ENCODE data around the gene ZBTB7A.

The ZBTB7A gene

DNA sequence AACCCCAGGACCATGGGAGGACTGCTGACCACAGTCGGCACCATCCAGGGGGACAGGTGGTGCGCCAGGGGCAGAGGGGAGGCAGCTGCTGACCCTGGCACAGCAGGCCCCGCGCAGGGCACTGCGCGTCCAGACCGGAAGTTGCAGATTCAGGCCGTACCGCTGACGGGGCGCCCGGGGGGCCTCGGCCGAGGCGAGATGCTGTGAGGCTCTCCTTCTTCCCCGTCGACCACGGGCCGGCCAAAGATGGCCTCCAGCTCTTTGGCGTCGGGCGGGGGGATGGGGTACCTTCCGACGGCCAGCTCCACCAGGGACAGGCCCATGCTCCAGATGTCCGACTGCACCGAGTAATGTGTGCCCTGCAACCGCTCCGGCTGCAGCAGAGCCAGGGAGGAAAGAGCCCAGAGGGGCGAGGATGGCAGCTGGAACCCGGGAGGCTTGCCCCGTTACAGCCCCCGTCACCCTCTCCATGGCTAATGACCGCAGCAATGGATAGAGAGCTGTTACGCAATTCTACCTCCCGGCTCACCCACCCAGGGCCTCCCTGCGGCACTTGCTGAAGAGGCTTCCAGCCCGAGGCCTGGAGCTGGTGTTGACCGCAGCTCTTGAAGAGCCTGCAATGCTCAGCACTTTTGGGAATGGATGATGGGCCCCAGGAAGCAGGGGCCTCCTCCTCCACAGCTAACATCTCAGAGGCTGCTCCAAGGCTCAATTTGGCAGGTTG lies 32.5 kb upstream of the ZBTB7A start:
- no peaks in the 10 kb centered on the region for H3K79me2 ChIP-seq (ENCODE audit: insufficient read depth, low read depth)
- no peak overlapping the region for H3K4me3 ChIP-seq (IDR thresholded peaks at IDR 0.05; ENCODE audit: insufficient read depth, low read depth, low read length)
- H4K20me1 ChIP-seq (ENCODE audit: insufficient read depth), result no peaks in the 10 kb centered on the region
- H3K36me3 ChIP-seq (ENCODE audit: insufficient read depth), result no peaks in the 10 kb centered on the region
- no peak overlapping the region for H2AFZ ChIP-seq (ENCODE audit: low read depth)
- H3K4me1 ChIP-seq (ENCODE audit: low read depth, poor library complexity, severe bottlenecking), result no peaks in the 10 kb centered on the region
- H3K27me3 ChIP-seq (ENCODE audit: insufficient read depth, low read depth), result no peaks in the 10 kb centered on the region
- no peak for TF ChIP-seq CTCF (conservative IDR thresholded peaks at IDR 0.05; ENCODE audit: low read depth, low read length)
- no peak overlapping the region for H3K9ac ChIP-seq
- no peak overlapping the region for H3K27ac ChIP-seq
- no peak overlapping the region for H3K4me2 ChIP-seq

- Histone ChIP-seq H3K79me2 (ENCODE audit: insufficient read depth, low read depth) (no peaks in the 10 kb centered on the region), H3K27ac (no peak overlapping the region), H3K4me2 (no peak overlapping the region), H3K36me3 (ENCODE audit: insufficient read depth) (no peaks in the 10 kb centered on the region), H2AFZ (ENCODE audit: low read depth) (no peak overlapping the region), H3K4me3 (IDR thresholded peaks at IDR 0.05; ENCODE audit: insufficient read depth, low read depth, low read length) (no peak overlapping the region), H3K4me1 (ENCODE audit: low read depth, poor library complexity, severe bottlenecking) (no peaks in the 10 kb centered on the region), H3K9ac (no peak overlapping the region), H3K27me3 (ENCODE audit: insufficient read depth, low read depth) (no peaks in the 10 kb centered on the region), H4K20me1 (ENCODE audit: insufficient read depth) (no peaks in the 10 kb centered on the region)
- TF ChIP-seq CTCF (conservative IDR thresholded peaks at IDR 0.05; ENCODE audit: low read depth, low read length), result no peak
Measured at GRCh38 chr19:4098493-4098892, 31.8 kb upstream of the ZBTB7A start.

DNA sequence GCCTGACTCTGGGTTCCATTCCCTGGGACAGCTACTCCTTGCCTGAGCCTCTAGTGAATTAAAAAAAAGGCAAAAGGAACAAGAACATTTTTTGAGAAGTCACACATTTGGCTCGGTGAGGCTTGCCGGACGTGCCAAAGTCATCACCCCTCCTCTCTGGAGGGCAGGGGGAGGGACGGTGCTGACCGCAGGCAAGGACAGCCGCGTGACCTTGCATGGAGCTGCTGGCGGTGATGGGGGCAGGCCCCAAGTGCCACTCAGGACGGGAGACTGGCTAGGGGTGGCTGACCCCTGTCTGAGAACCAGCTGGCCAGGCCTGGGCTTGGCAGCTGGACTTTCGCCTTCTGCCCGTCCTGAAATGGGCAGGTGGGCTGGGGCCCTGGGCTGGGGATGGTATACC lies 30.8 kb upstream of the ZBTB7A start:
- Histone ChIP-seq H3K4me1 (ENCODE audit: low read depth, poor library complexity, severe bottlenecking) (no peaks in the 10 kb centered on the region), H3K27ac (no peak overlapping the region), H2AFZ (ENCODE audit: low read depth) (no peak overlapping the region), H3K9ac (no peak overlapping the region), H3K27me3 (ENCODE audit: insufficient read depth, low read depth) (no peaks in the 10 kb centered on the region), H3K4me3 (IDR thresholded peaks at IDR 0.05; ENCODE audit: insufficient read depth, low read depth, low read length) (no peak overlapping the region), H3K36me3 (ENCODE audit: insufficient read depth) (no peaks in the 10 kb centered on the region), H4K20me1 (ENCODE audit: insufficient read depth) (no peaks in the 10 kb centered on the region), H3K79me2 (ENCODE audit: insufficient read depth, low read depth) (no peaks in the 10 kb centered on the region), H3K4me2 (no peak overlapping the region)
- no peak for TF ChIP-seq CTCF (conservative IDR thresholded peaks at IDR 0.05; ENCODE audit: low read depth, low read length)

DNA sequence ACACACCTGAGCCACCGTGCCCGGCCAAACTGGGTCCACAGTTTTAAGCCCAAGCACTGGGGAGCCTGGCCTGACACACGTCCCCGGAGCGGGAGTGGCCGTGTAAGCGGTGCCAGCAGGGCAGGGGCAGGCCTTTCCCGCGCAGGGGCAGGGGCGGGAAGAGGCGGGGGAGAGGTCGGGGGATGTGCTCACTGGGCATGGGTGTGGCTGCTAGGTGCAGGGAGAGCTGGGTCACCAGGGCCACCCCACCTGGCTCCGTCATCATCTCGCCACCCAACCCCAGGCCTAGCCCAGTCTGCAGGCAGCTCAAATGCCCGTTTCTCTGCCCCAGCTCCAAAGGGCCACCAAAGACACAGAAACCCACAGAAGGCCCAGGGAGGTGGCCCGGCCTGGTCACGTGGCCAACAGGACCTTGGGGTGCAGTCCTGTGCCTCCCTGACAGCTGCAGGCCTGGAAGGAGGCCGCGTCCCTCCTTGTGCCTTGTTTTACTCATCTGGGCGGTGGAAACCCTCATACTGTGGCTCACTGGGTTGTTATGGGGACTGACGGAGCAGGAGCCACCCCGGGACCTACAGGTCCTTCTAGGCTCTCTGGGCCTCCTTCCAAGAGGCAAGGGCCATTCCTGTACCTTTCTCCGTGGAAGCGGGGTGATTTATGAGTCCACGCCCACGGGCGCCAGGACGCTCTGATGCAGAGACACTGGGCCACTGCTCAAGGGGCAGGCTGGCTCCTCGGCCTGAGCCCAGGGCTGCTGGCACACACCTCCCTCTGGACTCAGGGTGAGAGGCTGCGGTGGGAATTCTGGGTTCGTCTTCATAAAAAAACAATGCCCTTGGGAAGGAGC lies 29.6 kb upstream of the ZBTB7A start:
- Histone ChIP-seq H3K4me1 (ENCODE audit: low read depth, poor library complexity, severe bottlenecking) (no peaks in the 10 kb centered on the region), H4K20me1 (ENCODE audit: insufficient read depth) (no peaks in the 10 kb centered on the region), H2AFZ (ENCODE audit: low read depth) (no peak overlapping the region), H3K9ac (no peak overlapping the region), H3K4me2 (no peak overlapping the region), H3K36me3 (ENCODE audit: insufficient read depth) (no peaks in the 10 kb centered on the region), H3K27me3 (ENCODE audit: insufficient read depth, low read depth) (no peaks in the 10 kb centered on the region), H3K4me3 (IDR thresholded peaks at IDR 0.05; ENCODE audit: insufficient read depth, low read depth, low read length) (no peak overlapping the region), H3K27ac (no peak overlapping the region), H3K79me2 (ENCODE audit: insufficient read depth, low read depth) (no peaks in the 10 kb centered on the region)
- no peak for TF ChIP-seq CTCF (conservative IDR thresholded peaks at IDR 0.05; ENCODE audit: low read depth, low read length)

Data from KMS-11 (cell line).